H9 (cell line): ENCODE data around the gene ENTR1. TPM values are rescaled to one million over a fixed set of nuclear protein-coding genes. Genes with fewer than 3 reads are reported as not detected.

Experiments used
- DNase-seq: peaks from one replicate; pipeline ENCODE4 v3.0.0-alpha.2; 2017
- H2AFZ ChIP-seq: one replicate; pipeline ENCODE4 v1.6.1; 2013; ENCODE audit warnings: mild to moderate bottlenecking, low read length, control low read depth, moderate library complexity
- H2AK5ac ChIP-seq: 2 replicates; pipeline ENCODE4 v1.6.1; 2013; ENCODE audit warnings: low read length, control low read depth, mixed read lengths; ENCODE audit not compliant: insufficient read length
- H2BK120ac ChIP-seq: one replicate; pipeline ENCODE4 v1.6.1; 2013; ENCODE audit warnings: low read depth, mild to moderate bottlenecking, low read length, control low read depth, inconsistent platforms; ENCODE audit not compliant: poor library complexity, severe bottlenecking
- H2BK12ac ChIP-seq: 2 replicates; pipeline ENCODE4 v1.6.1; 2013; ENCODE audit warnings: low read length, control low read depth, mixed read lengths, low read depth; ENCODE audit not compliant: insufficient read length
- H2BK15ac ChIP-seq: 2 replicates; pipeline ENCODE4 v1.6.1; 2013; ENCODE audit warnings: low read depth, low read length, control low read depth
- H2BK20ac ChIP-seq: one replicate; pipeline ENCODE4 v1.6.1; 2013; ENCODE audit warnings: low read depth, mild to moderate bottlenecking, low read length, control low read depth, inconsistent platforms; ENCODE audit not compliant: poor library complexity, severe bottlenecking
- H2BK5ac ChIP-seq: 2 replicates; pipeline ENCODE4 v1.6.1; 2013; ENCODE audit warnings: low read length, control low read depth, mixed read lengths; ENCODE audit not compliant: insufficient read length
- H3K14ac ChIP-seq: 2 replicates; pipeline ENCODE4 v1.6.1; 2013; ENCODE audit warnings: low read length, control low read depth; ENCODE audit not compliant: insufficient read depth
- H3K18ac ChIP-seq: 2 replicates; pipeline ENCODE4 v1.6.1; 2013; ENCODE audit warnings: low read depth, mild to moderate bottlenecking, mixed read lengths, low read length, control low read depth; ENCODE audit not compliant: insufficient read length
- H3K23ac ChIP-seq: 2 replicates; pipeline ENCODE4 v1.6.1; 2013; ENCODE audit warnings: low read length, control low read depth, mixed read lengths, low read depth; ENCODE audit not compliant: insufficient read length
- H3K23me2 ChIP-seq: 2 replicates; pipeline ENCODE4 v1.6.1; 2013; ENCODE audit warnings: low read depth, mild to moderate bottlenecking, mixed read lengths, low read length, control low read depth; ENCODE audit not compliant: insufficient read length, poor library complexity, severe bottlenecking
- H3K27ac ChIP-seq: 2 replicates; pipeline ENCODE4 v1.5.1; 2013; ENCODE audit warnings: low read length, control low read depth, mixed read lengths, low read depth; ENCODE audit not compliant: insufficient read length
- H3K27me3 ChIP-seq: 2 replicates; pipeline ENCODE4 v1.6.1; 2013; ENCODE audit warnings: low read length, control low read depth, inconsistent platforms; ENCODE audit not compliant: insufficient read depth
- H3K4ac ChIP-seq: 2 replicates; pipeline ENCODE4 v1.6.1; 2013; ENCODE audit warnings: low read depth, mild to moderate bottlenecking, control low read depth, inconsistent platforms, low read length, moderate library complexity
- H3K4me1 ChIP-seq: 2 replicates; pipeline ENCODE4 v1.6.1; 2013; ENCODE audit warnings: low read length, control low read depth, inconsistent platforms; ENCODE audit not compliant: insufficient read depth
- H3K4me2 ChIP-seq: 2 replicates; pipeline ENCODE4 v1.6.1; 2013; ENCODE audit warnings: low read length, control low read depth, mixed read lengths; ENCODE audit not compliant: insufficient read length, insufficient read depth
- H3K56ac ChIP-seq: 2 replicates; pipeline ENCODE4 v1.6.1; 2013; ENCODE audit warnings: low read depth, mild to moderate bottlenecking, mixed read lengths, low read length, control low read depth; ENCODE audit not compliant: insufficient read length
- H3K79me1 ChIP-seq: 2 replicates; pipeline ENCODE4 v1.6.1; 2013; ENCODE audit warnings: low read depth, mild to moderate bottlenecking, moderate library complexity, low read length, control low read depth, inconsistent platforms; ENCODE audit not compliant: insufficient read depth, poor library complexity, severe bottlenecking
- H3K79me2 ChIP-seq: 2 replicates; pipeline ENCODE4 v1.6.1; 2013; ENCODE audit warnings: low read length, control low read depth, inconsistent platforms; ENCODE audit not compliant: insufficient read depth
- H3K9ac ChIP-seq: 2 replicates; pipeline ENCODE4 v1.6.1; 2013; ENCODE audit warnings: low read length, control low read depth, mixed read lengths; ENCODE audit not compliant: insufficient read length; ENCODE audit errors: extremely low read depth
- H3K9me3 ChIP-seq: one replicate; pipeline ENCODE4 v1.6.1; 2013; ENCODE audit warnings: low read depth, low read length, inconsistent platforms; ENCODE audit not compliant: control insufficient read depth
- H3T11ph ChIP-seq: one replicate; pipeline ENCODE4 v1.6.1; 2013; ENCODE audit warnings: mild to moderate bottlenecking, low read length, control low read depth, inconsistent platforms
- H4K20me1 ChIP-seq: one replicate; pipeline ENCODE4 v1.6.1; 2013; ENCODE audit not compliant: control insufficient read depth, insufficient read length, insufficient read depth
- H4K5ac ChIP-seq: 2 replicates; pipeline ENCODE4 v1.6.1; 2013; ENCODE audit warnings: low read depth, mild to moderate bottlenecking, mixed read lengths, low read length, control low read depth; ENCODE audit not compliant: insufficient read length
- H4K8ac ChIP-seq: replicated peaks from 2 replicates; pipeline ENCODE4 v1.6.1; 2013; ENCODE audit warnings: low read length, control low read depth, mixed read lengths, low read depth; ENCODE audit not compliant: insufficient read length
- H4K91ac ChIP-seq: 2 replicates; pipeline ENCODE4 v1.6.1; 2013; ENCODE audit warnings: low read depth, mild to moderate bottlenecking, moderate library complexity, mixed read lengths, low read length, control low read depth; ENCODE audit not compliant: insufficient read length
- H3K27ac Mint-ChIP-seq, 3 experiments: 2 replicates in 2 of 3; 3 replicates in 1 of 3; pipeline ENCODE4 v1.8.0; 2020 to 2021; ENCODE audit warnings: mixed read lengths in 3 of 3, mild to moderate bottlenecking in 1 of 3, moderate library complexity in 1 of 3
- H3K27me3 Mint-ChIP-seq: 2 replicates; pipeline ENCODE4 v1.8.0; 2021; ENCODE audit warnings: low read depth, mild to moderate bottlenecking, moderate library complexity, mixed read lengths
- H3K36me3 Mint-ChIP-seq, 3 experiments: 2 replicates in 2 of 3; 3 replicates in 1 of 3; pipeline ENCODE4 v1.8.0; 2020 to 2021; ENCODE audit warnings: low read depth in 3 of 3, mixed read lengths in 3 of 3; ENCODE audit not compliant: insufficient read depth in 1 of 3
- H3K4me1 Mint-ChIP-seq, 2 experiments: 2 replicates each; pipeline ENCODE4 v1.8.0; 2020; ENCODE audit warnings: mixed read lengths in 2 of 2
- H3K4me3 Mint-ChIP-seq, 2 experiments: 2 replicates in 1 of 2; 3 replicates in 1 of 2; pipeline ENCODE4 v1.8.0; 2020 to 2021; ENCODE audit warnings: mild to moderate bottlenecking in 2 of 2, mixed read lengths in 2 of 2, moderate library complexity in 1 of 2
- H3K9me3 Mint-ChIP-seq, 2 experiments: 2 replicates in 1 of 2; 3 replicates in 1 of 2; pipeline ENCODE4 v1.8.0; 2020; ENCODE audit warnings: mild to moderate bottlenecking in 2 of 2, mixed read lengths in 2 of 2, moderate library complexity in 1 of 2
- WGBS: extraction: QIAGEN DNeasy Blood & Tissue Kit; methylation state at CpG from one replicate; pipeline ENCODE4 v1.1.7; 2013; ENCODE audit warnings: missing lambda C conversion rate, low lambda C conversion rate, mixed read lengths; ENCODE audit not compliant: insufficient read length; ENCODE audit errors: extremely low coverage; 5-methylcytosine and 5-hydroxymethylcytosine counted together
- total RNA-seq: library from RNA; stranded (reverse); gene quantifications from 2 replicates; pipeline ENCODE4 v1.2.1, GENCODE V29; 2021
- TF ChIP-seq, protein P1 (sequence below): fragments of 200-600 bp; sonication (generic); conservative IDR thresholded peaks from 3 replicates; pipeline ENCODE4 v1.8.0; 2021; ENCODE audit warnings: antibody characterized with exemption, mild to moderate bottlenecking

Gene ENTR1
- total RNA-seq, 1 experiment from 2014 or later: 108 TPM

- H3K27ac Mint-ChIP-seq: no peak overlapping the region
- no peak overlapping the region for H2BK5ac ChIP-seq
- H3K4ac ChIP-seq: no peak overlapping the region
- H2AK5ac ChIP-seq: no peak overlapping the region
- peaks cover 3 to 5% of the 10 kb centered on the region in 2 experiments; a peak in 1 of 4 replicates for H3K4me1 Mint-ChIP-seq
- no peak overlapping the region for H2BK120ac ChIP-seq
- TF ChIP-seq, protein P1, sequence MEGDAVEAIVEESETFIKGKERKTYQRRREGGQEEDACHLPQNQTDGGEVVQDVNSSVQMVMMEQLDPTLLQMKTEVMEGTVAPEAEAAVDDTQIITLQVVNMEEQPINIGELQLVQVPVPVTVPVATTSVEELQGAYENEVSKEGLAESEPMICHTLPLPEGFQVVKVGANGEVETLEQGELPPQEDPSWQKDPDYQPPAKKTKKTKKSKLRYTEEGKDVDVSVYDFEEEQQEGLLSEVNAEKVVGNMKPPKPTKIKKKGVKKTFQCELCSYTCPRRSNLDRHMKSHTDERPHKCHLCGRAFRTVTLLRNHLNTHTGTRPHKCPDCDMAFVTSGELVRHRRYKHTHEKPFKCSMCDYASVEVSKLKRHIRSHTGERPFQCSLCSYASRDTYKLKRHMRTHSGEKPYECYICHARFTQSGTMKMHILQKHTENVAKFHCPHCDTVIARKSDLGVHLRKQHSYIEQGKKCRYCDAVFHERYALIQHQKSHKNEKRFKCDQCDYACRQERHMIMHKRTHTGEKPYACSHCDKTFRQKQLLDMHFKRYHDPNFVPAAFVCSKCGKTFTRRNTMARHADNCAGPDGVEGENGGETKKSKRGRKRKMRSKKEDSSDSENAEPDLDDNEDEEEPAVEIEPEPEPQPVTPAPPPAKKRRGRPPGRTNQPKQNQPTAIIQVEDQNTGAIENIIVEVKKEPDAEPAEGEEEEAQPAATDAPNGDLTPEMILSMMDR: no peak
- no peak overlapping the region for H3K23ac ChIP-seq
- H2BK12ac ChIP-seq: no peak overlapping the region
- no peaks in the 10 kb centered on the region for H3K27me3 ChIP-seq
- no CpG with 5 or more reads among the region's 43 CpGs for WGBS
- H4K5ac ChIP-seq: no peak overlapping the region
- no peak overlapping the region for H3K14ac ChIP-seq
- no peaks in the 10 kb centered on the region for H3K9me3 Mint-ChIP-seq
- H3K4me2 ChIP-seq: no peak overlapping the region
- no peaks in the 10 kb centered on the region for H3K4me1 ChIP-seq
- H4K20me1 ChIP-seq: no peaks in the 10 kb centered on the region
- no peak overlapping the region for H3T11ph ChIP-seq
- no peak overlapping the region for H3K18ac ChIP-seq
- no peak overlapping the region for H3K9ac ChIP-seq
- no peaks in the 10 kb centered on the region for H3K9me3 ChIP-seq
- H4K8ac ChIP-seq: no peak overlapping the region
- peaks cover 0 to 10% (median 3%) of the 10 kb centered on the region in 3 experiments; a peak in 4 of 7 replicates for H3K36me3 Mint-ChIP-seq
- H2BK20ac ChIP-seq: no peak overlapping the region
- H3K79me2 ChIP-seq: no peaks in the 10 kb centered on the region
- no peaks in the 10 kb centered on the region for H3K23me2 ChIP-seq
- H4K91ac ChIP-seq: no peak overlapping the region
- H3K79me1 ChIP-seq: no peaks in the 10 kb centered on the region
- H3K4me3 Mint-ChIP-seq: no peak overlapping the region
- no peak for DNase-seq
- no peak overlapping the region for H3K56ac ChIP-seq
- peaks cover 1% of the 10 kb centered on the region; the same call in 1 of the 2 replicates for H3K27me3 Mint-ChIP-seq
- no peak overlapping the region for H2BK15ac ChIP-seq
- no peak overlapping the region for H2AFZ ChIP-seq
- H3K27ac ChIP-seq: no peak overlapping the region
Measured at GRCh38 chr9:136361047-136361753, 49.2 kb downstream of the ENTR1 start.
